H1 (cell line): ENCODE data around the gene C4orf33. TPM values are rescaled to one million over a fixed set of nuclear protein-coding genes. Genes with fewer than 3 reads are reported as not detected.

ENCODE experiments used
- CTCF ChIA-PET: fragments of 300-600 bp; sonication (Branson Sonifier 250); formaldehyde crosslinking; loops from one replicate; lab custom pipeline; 2021; ENCODE audit not compliant: partially characterized antibody; lab: Charles Lee
- POLR2A ChIA-PET: fragments of 300-600 bp; sonication (Branson Sonifier 250); formaldehyde crosslinking; loops from one replicate; lab custom pipeline; 2021; ENCODE audit warnings: inconsistent platforms; ENCODE audit not compliant: partially characterized antibody; lab: Charles Lee
- DNase-seq, 2 experiments: peaks; one replicate each; pipeline versions ENCODE4 v3.0.0 to v3.0.0-alpha.2; 2010 to 2022; ENCODE audit warnings: low spot score in 2 of 2, low read depth in 1 of 2, mixed read lengths in 1 of 2
- FAIRE-seq: peaks from 2 replicates; lab custom pipeline; 2011; peaks lifted over from hg19 to GRCh38; lab: Jason Lieb, UNC
- H2AFZ ChIP-seq: 2 replicates; pipeline ENCODE4 v1.8.1; 2012; ENCODE audit warnings: low read length, inconsistent platforms
- H2AK5ac ChIP-seq: 2 replicates; pipeline ENCODE4 v1.6.1; 2013; ENCODE audit warnings: low read depth, low read length
- H2BK120ac ChIP-seq: replicated peaks from 2 replicates; pipeline ENCODE3; 2013; ENCODE audit warnings: low read depth, low read length, inconsistent platforms
- H2BK12ac ChIP-seq: 2 replicates; pipeline ENCODE4 v1.6.1; 2013; ENCODE audit warnings: low read depth, low read length
- H2BK15ac ChIP-seq: 2 replicates; pipeline ENCODE4 v1.6.1; 2013; ENCODE audit warnings: low read length
- H2BK20ac ChIP-seq: 2 replicates; pipeline ENCODE4 v1.6.1; 2013; ENCODE audit warnings: low read length
- H2BK5ac ChIP-seq: 2 replicates; pipeline ENCODE4 v1.6.1; 2013; ENCODE audit warnings: low read depth, low read length
- H3K14ac ChIP-seq: 2 replicates; pipeline ENCODE4 v1.6.1; 2013; ENCODE audit warnings: inconsistent platforms; ENCODE audit not compliant: insufficient read length
- H3K18ac ChIP-seq: 2 replicates; pipeline ENCODE4 v1.6.1; 2013; ENCODE audit warnings: low read length; ENCODE audit errors: extremely low read depth
- H3K23ac ChIP-seq: 2 replicates; pipeline ENCODE4 v1.6.1; 2013; ENCODE audit warnings: inconsistent platforms; ENCODE audit not compliant: insufficient read length
- H3K23me2 ChIP-seq: 2 replicates; pipeline ENCODE4 v1.6.1; 2013; ENCODE audit warnings: low read depth, low read length
- H3K27ac ChIP-seq: 2 replicates; pipeline ENCODE4 v1.6.1; 2011; ENCODE audit warnings: low read depth, low read length, inconsistent platforms
- H3K27me3 ChIP-seq, 4 experiments: replicated peaks in 1 of 4; 1 replicate in 1 of 4; 2 replicates in 3 of 4; pipeline versions ENCODE4 v1.6.1 to v1.8.1; 2011 to 2013; ENCODE audit warnings: low read length in 3 of 4, mild to moderate bottlenecking in 3 of 4, inconsistent platforms in 2 of 4, mixed read lengths in 2 of 4, moderate library complexity in 1 of 4; ENCODE audit not compliant: control insufficient read depth in 3 of 4, insufficient read depth in 3 of 4; ENCODE audit errors: extremely low read depth in 1 of 4
- H3K36me3 ChIP-seq, 4 experiments: 2 replicates each; pipeline versions ENCODE4 v1.6.1 to v1.8.1; 2011 to 2013; ENCODE audit warnings: mild to moderate bottlenecking in 4 of 4, low read length in 3 of 4, moderate library complexity in 2 of 4, control low read depth in 1 of 4, inconsistent platforms in 1 of 4; ENCODE audit not compliant: insufficient read depth in 4 of 4, control insufficient read depth in 2 of 4
- H3K4ac ChIP-seq: replicated peaks from 2 replicates; pipeline ENCODE3; 2013; ENCODE audit warnings: low read length, low read depth, mixed read lengths, inconsistent platforms; ENCODE audit not compliant: insufficient read length
- H3K4me1 ChIP-seq, 4 experiments: replicated peaks in 1 of 4; 1 replicate in 1 of 4; 2 replicates in 3 of 4; pipeline versions ENCODE4 v1.6.1 to v1.8.1; 2011 to 2013; ENCODE audit warnings: low read length in 3 of 4, inconsistent platforms in 2 of 4, mixed read lengths in 1 of 4; ENCODE audit not compliant: insufficient read depth in 4 of 4, control insufficient read depth in 3 of 4
- H3K4me2 ChIP-seq, 2 experiments: 2 replicates each; pipeline versions ENCODE4 v1.6.1 to v1.8.1; 2011 to 2013; ENCODE audit warnings: low read depth in 2 of 2, low read length in 2 of 2, control low read depth in 1 of 2, inconsistent platforms in 1 of 2, mild to moderate bottlenecking in 1 of 2; ENCODE audit not compliant: insufficient read depth in 1 of 2
- H3K4me3 ChIP-seq, 4 experiments: fragments of 200-600, 300-600 bp in 1 of 4; sonication (generic), shearing (Covaris generic), sonication (Bioruptor Twin) in 1 of 4; 2 replicates each; pipeline versions ENCODE4 v1.5.1 to v1.8.1; 2011 to 2016; ENCODE audit warnings: low read length in 4 of 4, low read depth in 3 of 4, control low read depth in 2 of 4, inconsistent platforms in 2 of 4, mild to moderate bottlenecking in 2 of 4, mixed read lengths in 1 of 4, moderate library complexity in 1 of 4; ENCODE audit not compliant: insufficient read depth in 2 of 4; ENCODE audit errors: extremely low read depth in 1 of 4
- H3K56ac ChIP-seq: replicated peaks from 2 replicates; pipeline ENCODE3; 2013; ENCODE audit warnings: low read depth, mild to moderate bottlenecking, mixed read lengths, low read length, inconsistent platforms; ENCODE audit not compliant: insufficient read length
- H3K79me1 ChIP-seq: 2 replicates; pipeline ENCODE4 v1.6.1; 2013; ENCODE audit warnings: low read depth, low read length, control low read depth
- H3K79me2 ChIP-seq, 2 experiments: 2 replicates each; pipeline versions ENCODE4 v1.6.1 to v1.8.1; 2012 to 2013; ENCODE audit warnings: low read length in 2 of 2, mild to moderate bottlenecking in 2 of 2, inconsistent platforms in 1 of 2; ENCODE audit not compliant: insufficient read depth in 2 of 2, control insufficient read depth in 1 of 2
- H3K9ac ChIP-seq, 4 experiments: replicated peaks in 1 of 4; 1 replicate in 1 of 4; 2 replicates in 3 of 4; pipeline versions ENCODE4 v1.6.1 to v1.8.1; 2011 to 2013; ENCODE audit warnings: low read depth in 3 of 4, low read length in 3 of 4, control low read depth in 2 of 4, mild to moderate bottlenecking in 2 of 4, moderate library complexity in 2 of 4, inconsistent platforms in 1 of 4; ENCODE audit errors: extremely low read depth in 1 of 4
- H3K9me3 ChIP-seq, 2 experiments: 2 replicates each; pipeline versions ENCODE4 v1.6.1 to v1.8.1; 2012 to 2013; ENCODE audit warnings: mild to moderate bottlenecking in 2 of 2, moderate library complexity in 2 of 2, control low read depth in 1 of 2, inconsistent platforms in 1 of 2, low read depth in 1 of 2, low read length in 1 of 2, mixed read lengths in 1 of 2; ENCODE audit not compliant: insufficient read depth in 2 of 2
- H4K20me1 ChIP-seq, 2 experiments: replicated peaks in 1 of 2; 2 replicates each; pipeline versions ENCODE3 to v1.8.1; 2011 to 2013; ENCODE audit warnings: inconsistent platforms in 2 of 2, low read length in 2 of 2, mild to moderate bottlenecking in 1 of 2; ENCODE audit not compliant: insufficient read depth in 2 of 2, control insufficient read depth in 1 of 2
- H4K5ac ChIP-seq: 2 replicates; pipeline ENCODE4 v1.6.1; 2013; ENCODE audit warnings: low read length, low read depth, mixed read lengths, inconsistent platforms; ENCODE audit not compliant: insufficient read length
- H4K8ac ChIP-seq: 2 replicates; pipeline ENCODE4 v1.8.0; 2013; ENCODE audit warnings: mild to moderate bottlenecking, moderate library complexity, low read length, inconsistent platforms; ENCODE audit not compliant: insufficient read depth; ENCODE audit errors: extremely low read depth
- H4K91ac ChIP-seq: replicated peaks from 2 replicates; pipeline ENCODE3; 2013; ENCODE audit warnings: low read length, mixed read lengths, inconsistent platforms; ENCODE audit not compliant: insufficient read length
- ATF2 ChIP-seq: IDR thresholded peaks from 2 replicates; pipeline ENCODE4 v1.6.1; 2012; ENCODE audit warnings: low read length, inconsistent platforms
- BRCA1 ChIP-seq: IDR thresholded peaks from 2 replicates; pipeline ENCODE4 v1.6.1; 2012; ENCODE audit warnings: low read depth, low read length, improper control_type of control experiment
- CEBPB ChIP-seq: IDR thresholded peaks from 2 replicates; pipeline ENCODE4 v1.6.1; 2012; ENCODE audit warnings: low read depth, low read length
- KDM5A ChIP-seq: fragments of 200-600 bp; IDR thresholded peaks from 2 replicates; pipeline ENCODE4 v1.7.1; 2012; ENCODE audit warnings: mild to moderate bottlenecking, low read length, inconsistent platforms, mixed read lengths
- MAFK ChIP-seq: IDR thresholded peaks from 2 replicates; pipeline ENCODE4 v1.6.1; 2012; ENCODE audit warnings: low read depth, mild to moderate bottlenecking, improper control_type of control experiment, low read length
- NRF1 ChIP-seq: IDR thresholded peaks from 2 replicates; pipeline ENCODE4 v1.6.1; 2011; ENCODE audit warnings: mild to moderate bottlenecking, low read depth, low read length, improper control_type of control experiment
- SIN3A ChIP-seq, 2 experiments: IDR thresholded peaks in 1 of 2; conservative IDR thresholded peaks in 1 of 2; 2 replicates each; pipeline ENCODE4 v1.6.1; 2011 to 2012; ENCODE audit warnings: low read length in 2 of 2, improper control_type of control experiment in 1 of 2, low read depth in 1 of 2, mild to moderate bottlenecking in 1 of 2
- TAF1 ChIP-seq: IDR thresholded peaks from 2 replicates; pipeline ENCODE4 v1.6.1; 2011; ENCODE audit warnings: mild to moderate bottlenecking, low read depth, low read length
- WGBS, 2 experiments: shearing (Covaris generic) in 1 of 2; methylation state at CpG; one replicate each; pipeline versions ENCODE4 v1.1.6 to v1.1.7; 2013 to 2015; ENCODE audit warnings: low lambda C conversion rate in 2 of 2, mixed read lengths in 2 of 2, inconsistent platforms in 1 of 2, low coverage in 1 of 2, missing lambda C conversion rate in 1 of 2; ENCODE audit not compliant: insufficient replicate concordance in 2 of 2, insufficient coverage in 1 of 2, insufficient read length in 1 of 2; ENCODE audit errors: extremely low coverage in 1 of 2, missing lambda C conversion rate in 1 of 2; 5-methylcytosine and 5-hydroxymethylcytosine counted together
- long read RNA-seq, 2 experiments: library from RNA in 1 of 2; library from capped mRNA in 1 of 2; stranded (forward); transcript quantifications; one replicate each; pipeline ENCODE4 v2.0.0, GENCODE V29; 2021; ENCODE audit warnings: inconsistent platforms in 1 of 2
- polyA minus RNA-seq, 3 experiments: library from RNA; depleted of rRNA, polyadenylated mRNA; stranded (reverse); fragments of >200 nt; gene quantifications; 1 replicate in 2 of 3; 2 replicates in 1 of 3; pipeline ENCODE4 v1.2.3, GENCODE V29; 2011
- polyA plus RNA-seq, 7 experiments: library from polyadenylated mRNA; depleted of rRNA in 3 of 7; stranded (reverse) in 5 of 7; unstranded in 2 of 7; fragments of >200 nt in 5 of 7; fragments of 200-250 nt in 2 of 7; gene quantifications; 1 replicate in 5 of 7; 2 replicates in 1 of 7; 4 replicates in 1 of 7; pipeline versions ENCODE4 v1.2.1 to v1.2.3, GENCODE V29; 2011 to 2013; ENCODE audit warnings: missing spikeins in 2 of 7, mixed read lengths in 2 of 7
- total RNA-seq: library from RNA; stranded (reverse); fragmentation: NEBNext Ultra II Directional; extraction: Animal tissue kit (Norgen Biotek cat#: 25700); gene quantifications from 2 replicates; pipeline ENCODE4 v1.2.1, GENCODE V29; 2021

Gene C4orf33
- total RNA-seq (3.8 and 6.0 TPM in 2 replicates), polyA plus RNA-seq (2011; rRNA removed) (1.4 and 3.4 TPM in 2 replicates), polyA minus RNA-seq (2011; rRNA and poly(A)+ RNA removed) (1.1 and 2.7 TPM in 2 replicates)
- polyA plus RNA-seq (2011; cell fraction: cytosol; rRNA removed), result 3.3 TPM
- 0.74 TPM for polyA plus RNA-seq (2011; cell fraction: nucleus; rRNA removed)
- polyA plus RNA-seq (2012, experiment 1 of 2), result 4.8 to 8.7 TPM (median 5.4 TPM) in 4 replicates
- 0.28 TPM for polyA plus RNA-seq (2012, experiment 2 of 2)
- 5.1 TPM for polyA plus RNA-seq (2013, experiment 1 of 2)
- 5.0 TPM for polyA plus RNA-seq (2013, experiment 2 of 2)
- polyA minus RNA-seq (2011; cell fraction: cytosol; rRNA and poly(A)+ RNA removed), result 1.5 TPM
- polyA minus RNA-seq (2011; cell fraction: nucleus; rRNA and poly(A)+ RNA removed), result 3.5 TPM
- long read RNA-seq, experiment 1, full-length matches to known transcripts, result 3 of 4 reads
- long read RNA-seq, experiment 1, partial matches to known transcripts, result 0 of 4 reads
- long read RNA-seq, experiment 1, other reads (novel, unspliced or antisense), result 1 of 4 reads
- long read RNA-seq, experiment 2, full-length matches to known transcripts, result 12 of 12 reads
- long read RNA-seq, experiment 2, partial matches to known transcripts, result 0 of 12 reads
- long read RNA-seq, experiment 2, other reads (novel, unspliced or antisense), result 0 of 12 reads

- no peaks in the 10 kb centered on the region for H3K9me3 ChIP-seq
- H2BK15ac ChIP-seq, result no peak within 1 kb of the TSS
- H3K4me2 ChIP-seq, result peak within 1 kb of the TSS; percentile 51 to 60; a peak in 3 of 4 replicates
- H2BK5ac ChIP-seq, result no peak within 1 kb of the TSS
- ChIA-PET CTCF (no interaction called here), POLR2A (no interaction called here)
- peaks cover 0 to 5% (median 2%) of the 10 kb centered on the region in 4 experiments; a peak in 4 of 7 replicates for H3K4me1 ChIP-seq
- no peaks in the 10 kb centered on the region for H4K20me1 ChIP-seq
- FAIRE-seq, result peak; percentile 19
- H4K5ac ChIP-seq, result no peak within 1 kb of the TSS
- no peak within 1 kb of the TSS for H3K23ac ChIP-seq
- H3K18ac ChIP-seq, result no peak within 1 kb of the TSS
- H3K27ac ChIP-seq, result no peak within 1 kb of the TSS; the same call in 1 of the 2 replicates
- H3K4me3 ChIP-seq, result peak within 1 kb of the TSS; percentile 60 to 88 (median 71)
- H3K56ac ChIP-seq, result no peak within 1 kb of the TSS
- peak within 1 kb of the TSS; percentile 98 for H2AFZ ChIP-seq
- H3K36me3 ChIP-seq, result no peaks in the 10 kb centered on the region
- H4K91ac ChIP-seq, result no peak within 1 kb of the TSS
- H3K79me2 ChIP-seq, result peaks cover 2 to 16% of the 10 kb centered on the region in 2 experiments; a peak in 3 of 4 replicates
- no peaks in the 10 kb centered on the region for H3K79me1 ChIP-seq
- no peaks in the 10 kb centered on the region for H3K27me3 ChIP-seq
- H2AK5ac ChIP-seq, result no peak within 1 kb of the TSS
- WGBS, 2 experiments, result 3% methylated on average over 14 of the region's 14 CpGs; no CpG with 5 or more reads in 1 of the 2 experiments
- H2BK20ac ChIP-seq, result no peak within 1 kb of the TSS
- H2BK120ac ChIP-seq, result no peak within 1 kb of the TSS
- H3K9ac ChIP-seq, result peak within 1 kb of the TSS in 2 of 4 experiments; percentile 34 to 91; a peak in 3 of 7 replicates
- no peak within 1 kb of the TSS for H2BK12ac ChIP-seq
- DNase-seq, result peak in 1 of 2 experiments; percentile 68
- no peak within 1 kb of the TSS for H3K14ac ChIP-seq
- no peak within 1 kb of the TSS for H4K8ac ChIP-seq
- H3K23me2 ChIP-seq, result 0 out of 2 replicates have a peak, but pooled peaks cover 2% of the 10 kb centered on the region
- no peak within 1 kb of the TSS for H3K4ac ChIP-seq
- TF ChIP-seq ATF2 (no peak), SIN3A (conservative IDR thresholded peaks at IDR 0.05 in 1 of 2, IDR thresholded peaks at IDR 0.05 in 1 of 2; ENCODE audit: low read depth in 1 of 2, low read length in 2 of 2) (peak; percentile 56 to 71; a peak in 1 of 4 replicates), KDM5A (no peak), BRCA1 (no peak), TAF1 (0 out of 2 replicates have a peak, but pooled peaks have one; percentile 38), CEBPB (no peak), MAFK (no peak), NRF1 (no peak)
Measured at GRCh38 chr4:129095811-129096454, at the start of gene C4orf33. Gene C4orf33 (plus strand): TSS chr4:129096152. CDS start chr4:129102611, 6,459 bp downstream.
